Measurements from ENCODE around the gene GNG14. TPM values are rescaled to one million over a fixed set of nuclear protein-coding genes. Genes with fewer than 3 reads are reported as not detected.

The GNG14 gene
- total RNA-seq, 6 donors from 2014 or later: not detected

GRCh38 chr19:12715102-12715501 lies 27.3 kb downstream of the GNG14 start:
- WGBS, 2 donors: 94 to 97% methylated on average over 6 to 15 of the region's 15 CpGs
- H3K36me3 ChIP-seq: peaks cover 27 to 82% (median 68%) of the 10 kb centered on the region in 4 donors
- no peak for ATAC-seq (ENCODE audit: low FRiP score in 2 of 2)

DNA sequence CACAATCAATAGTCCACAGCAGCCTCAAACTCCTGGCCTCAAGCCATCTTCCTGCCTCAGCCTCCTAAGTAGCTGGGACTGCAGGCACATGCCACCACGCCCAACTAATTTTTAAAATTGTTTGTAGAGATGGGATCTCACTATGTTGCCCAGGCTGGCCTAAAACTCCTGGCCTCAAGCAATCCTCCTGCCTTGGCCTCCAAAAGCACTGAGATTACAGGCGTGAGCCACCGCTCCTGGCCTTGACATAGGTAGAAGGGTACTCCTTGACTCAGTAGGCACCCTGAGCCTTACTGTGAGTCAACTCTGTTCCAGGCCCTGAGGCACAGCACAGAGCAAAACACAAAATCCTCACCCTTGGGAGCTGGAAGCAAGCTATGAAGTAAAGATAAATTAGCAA lies 28.1 kb downstream of the GNG14 start:
- 92 to 100% methylated on average over 3 of the region's 3 CpGs for WGBS, 2 donors
- peaks cover 18 to 74% (median 60%) of the 10 kb centered on the region in 4 donors for H3K36me3 ChIP-seq
- ATAC-seq (ENCODE audit: low FRiP score in 2 of 2): no peak

More at GRCh38 chr19:12715102-12715501, 27.3 kb downstream of the GNG14 start:
- H3K4me1 ChIP-seq: peaks cover under 1 to 2% (median 1%) of the 10 kb centered on the region in 4 donors
- no peaks in the 10 kb centered on the region for H3K9me3 ChIP-seq
- no peaks in the 10 kb centered on the region for H3K27me3 ChIP-seq
- H3K27ac ChIP-seq: no peak overlapping the region
- no peak for DNase-seq
- TF ChIP-seq, protein P1, sequence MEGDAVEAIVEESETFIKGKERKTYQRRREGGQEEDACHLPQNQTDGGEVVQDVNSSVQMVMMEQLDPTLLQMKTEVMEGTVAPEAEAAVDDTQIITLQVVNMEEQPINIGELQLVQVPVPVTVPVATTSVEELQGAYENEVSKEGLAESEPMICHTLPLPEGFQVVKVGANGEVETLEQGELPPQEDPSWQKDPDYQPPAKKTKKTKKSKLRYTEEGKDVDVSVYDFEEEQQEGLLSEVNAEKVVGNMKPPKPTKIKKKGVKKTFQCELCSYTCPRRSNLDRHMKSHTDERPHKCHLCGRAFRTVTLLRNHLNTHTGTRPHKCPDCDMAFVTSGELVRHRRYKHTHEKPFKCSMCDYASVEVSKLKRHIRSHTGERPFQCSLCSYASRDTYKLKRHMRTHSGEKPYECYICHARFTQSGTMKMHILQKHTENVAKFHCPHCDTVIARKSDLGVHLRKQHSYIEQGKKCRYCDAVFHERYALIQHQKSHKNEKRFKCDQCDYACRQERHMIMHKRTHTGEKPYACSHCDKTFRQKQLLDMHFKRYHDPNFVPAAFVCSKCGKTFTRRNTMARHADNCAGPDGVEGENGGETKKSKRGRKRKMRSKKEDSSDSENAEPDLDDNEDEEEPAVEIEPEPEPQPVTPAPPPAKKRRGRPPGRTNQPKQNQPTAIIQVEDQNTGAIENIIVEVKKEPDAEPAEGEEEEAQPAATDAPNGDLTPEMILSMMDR (IDR thresholded peaks at IDR 0.05): no peak
- TF ChIP-seq EP300 (IDR thresholded peaks at IDR 0.05) (no peak), POLR2A (IDR thresholded peaks at IDR 0.05) (no peak), POLR2AphosphoS5 (IDR thresholded peaks at IDR 0.05) (no peak)
- no peak overlapping the region for H3K4me3 ChIP-seq

GRCh38 chr19:12720296-12720695 lies 32.5 kb downstream of the GNG14 start:
- peaks cover 9 to 33% (median 22%) of the 10 kb centered on the region in 4 donors for H3K36me3 ChIP-seq
- WGBS, 2 donors: 88 to 91% methylated on average over 10 of the region's 10 CpGs
- DNase-seq (no peak), ATAC-seq (ENCODE audit: low FRiP score in 2 of 2) (no peak)
- TF ChIP-seq EP300 (IDR thresholded peaks at IDR 0.05): no peak
- no peak for TF ChIP-seq POLR2AphosphoS5 (IDR thresholded peaks at IDR 0.05)
- no peak for TF ChIP-seq POLR2A (IDR thresholded peaks at IDR 0.05)
- TF ChIP-seq, protein P1 (IDR thresholded peaks at IDR 0.05): no peak
- peak overlapping the region in 2 of 4 donors; percentile 92 to 95 for H3K4me3 ChIP-seq
- no peaks in the 10 kb centered on the region for H3K27me3 ChIP-seq
- H3K4me1 ChIP-seq: peaks cover 31 to 38% (median 34%) of the 10 kb centered on the region in 4 donors
- peak overlapping the region in 2 of 4 donors; percentile 92 to 98 for H3K27ac ChIP-seq
- H3K9me3 ChIP-seq: no peaks in the 10 kb centered on the region

More for the DNA sequence above, 28.1 kb downstream of the GNG14 start:
- TF ChIP-seq POLR2A (IDR thresholded peaks at IDR 0.05) (no peak), POLR2AphosphoS5 (IDR thresholded peaks at IDR 0.05) (no peak), EP300 (IDR thresholded peaks at IDR 0.05) (no peak)
- TF ChIP-seq, protein P1 (IDR thresholded peaks at IDR 0.05): no peak
- Histone ChIP-seq H3K27me3 (no peaks in the 10 kb centered on the region), H3K27ac (no peak overlapping the region), H3K4me3 (no peak overlapping the region), H3K9me3 (no peaks in the 10 kb centered on the region), H3K4me1 (peaks cover 9 to 10% (median 10%) of the 10 kb centered on the region in 4 donors)
- DNase-seq: no peak

DNA sequence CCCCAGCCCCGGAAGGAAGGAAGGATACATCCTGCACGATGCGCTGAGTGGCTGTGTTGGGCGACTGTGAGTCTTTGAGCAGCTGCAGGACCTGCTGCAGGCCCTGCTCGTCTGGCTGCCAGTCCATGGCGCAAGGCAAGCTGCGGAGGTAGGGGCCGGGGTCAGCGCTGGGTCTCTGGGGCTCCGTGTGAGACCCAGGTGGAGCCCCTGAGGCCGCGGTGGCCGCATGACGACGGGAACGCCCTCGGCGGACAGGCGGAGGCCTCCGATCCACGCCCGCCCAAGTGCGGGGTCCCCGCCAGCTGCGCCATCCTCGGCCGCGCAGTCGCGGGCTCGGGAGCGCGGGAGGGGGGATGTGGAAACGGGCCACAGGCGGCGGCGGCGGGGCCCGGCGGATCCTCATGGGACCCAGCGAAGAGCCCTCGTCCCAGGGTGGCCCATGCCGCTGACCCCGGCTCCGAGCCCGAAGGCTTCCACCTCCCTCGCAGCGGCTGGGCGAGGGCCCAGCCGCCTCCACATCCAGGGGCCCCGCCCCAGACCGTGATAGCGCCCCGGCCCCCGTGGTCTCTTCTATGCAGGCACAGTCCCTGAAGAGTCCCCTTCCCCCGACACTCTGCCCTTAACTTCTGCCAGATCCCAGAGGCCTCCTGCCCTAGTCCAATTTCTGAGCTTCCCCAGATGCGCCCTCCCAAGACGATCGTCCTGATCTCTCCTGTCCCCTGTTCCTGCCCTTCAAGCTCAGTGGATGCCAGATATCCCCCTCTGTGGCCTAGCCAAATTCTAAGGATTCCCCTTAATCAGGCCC lies 33.3 kb downstream of the GNG14 start:
- DNase-seq: peak in 1 of 2 donors; percentile 88
- H3K27ac ChIP-seq: peak overlapping the region; percentile 92 to 98 (median 94)
- TF ChIP-seq EP300 (IDR thresholded peaks at IDR 0.05): no peak
- TF ChIP-seq POLR2AphosphoS5 (IDR thresholded peaks at IDR 0.05): no peak
- TF ChIP-seq, protein P1 (IDR thresholded peaks at IDR 0.05): no peak
- TF ChIP-seq POLR2A (IDR thresholded peaks at IDR 0.05): no peak

More for the DNA sequence above, 33.3 kb downstream of the GNG14 start:
- ATAC-seq (ENCODE audit: low FRiP score in 2 of 2): peak in 1 of 2 donors; percentile 25
- peaks cover 5 to 26% (median 16%) of the 10 kb centered on the region in 4 donors for H3K36me3 ChIP-seq
- H3K4me3 ChIP-seq: peak overlapping the region; percentile 83 to 95 (median 92)
- no peaks in the 10 kb centered on the region for H3K27me3 ChIP-seq
- 2 to 22% methylated on average over 17 to 19 of the region's 59 CpGs for WGBS, 2 donors
- H3K4me1 ChIP-seq: peaks cover 31 to 38% (median 34%) of the 10 kb centered on the region in 4 donors
- no peaks in the 10 kb centered on the region for H3K9me3 ChIP-seq
